ENCODE results near the gene CERS1.

The CERS1 gene

DNA sequence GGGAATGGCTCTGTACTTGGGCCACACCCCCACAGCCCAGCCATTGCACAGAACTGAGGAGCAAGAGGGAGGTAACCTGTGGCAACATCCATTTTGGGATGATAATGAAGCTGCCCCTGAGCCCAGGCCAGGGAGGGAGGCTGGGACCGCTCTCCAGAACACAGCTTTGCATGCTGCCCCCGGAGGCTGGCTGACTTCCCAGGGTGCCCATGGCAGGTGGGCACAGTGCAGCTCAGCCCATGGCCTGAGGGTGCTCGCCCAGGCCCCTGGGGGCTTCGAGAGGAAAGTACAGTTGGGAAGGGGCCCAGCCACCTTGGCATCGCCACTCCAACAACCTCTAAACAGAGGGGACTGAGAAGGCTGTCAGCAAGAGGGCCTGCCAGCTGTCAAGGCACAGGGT, 17.5 kb upstream of the CERS1 start:
- TF ChIP-seq SIN3A (IDR thresholded peaks at IDR 0.05; ENCODE audit: borderline replicate concordance, insufficient read depth, low read length) (no peak), FOXP2 (optimal IDR thresholded peaks at IDR 0.05; ENCODE audit: borderline replicate concordance, extremely low read depth, extremely low read length, insufficient read depth) (no peak), TAF1 (IDR thresholded peaks at IDR 0.05; ENCODE audit: borderline replicate concordance, insufficient read depth, low read length) (no peak), POLR2AphosphoS5 (IDR thresholded peaks at IDR 0.05; ENCODE audit: low read depth, low read length) (no peak)
- TF ChIP-seq, protein P1, sequence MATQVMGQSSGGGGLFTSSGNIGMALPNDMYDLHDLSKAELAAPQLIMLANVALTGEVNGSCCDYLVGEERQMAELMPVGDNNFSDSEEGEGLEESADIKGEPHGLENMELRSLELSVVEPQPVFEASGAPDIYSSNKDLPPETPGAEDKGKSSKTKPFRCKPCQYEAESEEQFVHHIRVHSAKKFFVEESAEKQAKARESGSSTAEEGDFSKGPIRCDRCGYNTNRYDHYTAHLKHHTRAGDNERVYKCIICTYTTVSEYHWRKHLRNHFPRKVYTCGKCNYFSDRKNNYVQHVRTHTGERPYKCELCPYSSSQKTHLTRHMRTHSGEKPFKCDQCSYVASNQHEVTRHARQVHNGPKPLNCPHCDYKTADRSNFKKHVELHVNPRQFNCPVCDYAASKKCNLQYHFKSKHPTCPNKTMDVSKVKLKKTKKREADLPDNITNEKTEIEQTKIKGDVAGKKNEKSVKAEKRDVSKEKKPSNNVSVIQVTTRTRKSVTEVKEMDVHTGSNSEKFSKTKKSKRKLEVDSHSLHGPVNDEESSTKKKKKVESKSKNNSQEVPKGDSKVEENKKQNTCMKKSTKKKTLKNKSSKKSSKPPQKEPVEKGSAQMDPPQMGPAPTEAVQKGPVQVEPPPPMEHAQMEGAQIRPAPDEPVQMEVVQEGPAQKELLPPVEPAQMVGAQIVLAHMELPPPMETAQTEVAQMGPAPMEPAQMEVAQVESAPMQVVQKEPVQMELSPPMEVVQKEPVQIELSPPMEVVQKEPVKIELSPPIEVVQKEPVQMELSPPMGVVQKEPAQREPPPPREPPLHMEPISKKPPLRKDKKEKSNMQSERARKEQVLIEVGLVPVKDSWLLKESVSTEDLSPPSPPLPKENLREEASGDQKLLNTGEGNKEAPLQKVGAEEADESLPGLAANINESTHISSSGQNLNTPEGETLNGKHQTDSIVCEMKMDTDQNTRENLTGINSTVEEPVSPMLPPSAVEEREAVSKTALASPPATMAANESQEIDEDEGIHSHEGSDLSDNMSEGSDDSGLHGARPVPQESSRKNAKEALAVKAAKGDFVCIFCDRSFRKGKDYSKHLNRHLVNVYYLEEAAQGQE (IDR thresholded peaks at IDR 0.05; ENCODE audit: insufficient read depth in 1 of 2, low read depth in 2 of 2, low read length in 2 of 2): no peak

DNA sequence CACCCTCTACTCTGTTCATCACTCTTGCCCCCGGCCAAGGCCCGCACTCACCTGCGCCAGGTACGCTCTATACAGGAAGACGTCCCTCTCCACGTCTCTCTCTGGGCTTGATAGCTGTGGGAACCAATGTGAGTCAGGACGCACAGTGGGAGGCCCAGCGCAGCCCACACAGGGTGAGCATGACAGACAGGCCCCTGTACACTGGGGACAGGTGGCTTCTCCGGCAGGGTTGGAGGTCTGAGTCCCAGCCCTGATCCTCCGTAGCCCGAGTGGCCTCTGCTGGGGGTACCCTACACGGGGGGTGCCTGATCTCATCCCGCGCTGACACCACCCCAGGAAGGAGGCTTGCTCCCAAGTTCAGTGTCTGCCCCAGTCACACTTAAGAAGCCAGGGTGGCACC, 17.0 kb upstream of the CERS1 start:
- no peak for TF ChIP-seq TAF1 (IDR thresholded peaks at IDR 0.05; ENCODE audit: borderline replicate concordance, insufficient read depth, low read length)
- no peak for TF ChIP-seq POLR2AphosphoS5 (IDR thresholded peaks at IDR 0.05; ENCODE audit: low read depth, low read length)
- TF ChIP-seq, protein P1 (IDR thresholded peaks at IDR 0.05; ENCODE audit: insufficient read depth in 1 of 2, low read depth in 2 of 2, low read length in 2 of 2): no peak
- no peak for TF ChIP-seq FOXP2 (optimal IDR thresholded peaks at IDR 0.05; ENCODE audit: borderline replicate concordance, extremely low read depth, extremely low read length, insufficient read depth)
- TF ChIP-seq SIN3A (IDR thresholded peaks at IDR 0.05; ENCODE audit: borderline replicate concordance, insufficient read depth, low read length): no peak

DNA sequence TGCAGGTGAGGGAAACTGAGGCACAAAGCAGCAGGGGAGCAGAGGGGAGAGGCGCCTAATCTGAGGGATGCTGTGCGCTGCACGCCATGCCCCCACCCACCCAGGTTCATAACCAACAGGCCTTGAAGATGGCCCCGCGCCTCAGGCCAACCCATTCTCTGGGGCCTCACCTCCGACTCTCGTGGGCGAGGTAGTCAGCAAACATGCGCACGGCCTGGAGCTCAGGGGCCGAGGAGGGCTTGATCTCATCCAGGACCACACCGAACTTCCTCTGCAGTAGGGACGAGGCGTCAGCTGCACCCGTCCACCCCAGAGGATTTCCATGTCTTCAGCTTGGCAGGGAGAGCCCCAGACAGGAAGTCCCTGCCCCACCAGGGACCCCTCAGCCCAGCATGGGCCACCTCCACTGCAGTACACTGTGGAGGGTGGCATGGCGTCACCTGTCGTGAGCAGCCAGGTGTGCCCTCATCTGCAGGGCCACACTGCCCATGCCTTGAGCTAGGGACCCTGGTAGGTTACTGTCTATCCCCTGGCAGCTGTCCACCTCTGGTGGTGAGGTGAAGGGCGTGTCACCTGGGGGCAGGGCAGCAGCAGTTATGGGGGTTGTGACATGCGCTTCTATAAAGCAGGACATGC, 15.0 kb upstream of the CERS1 start:
- TF ChIP-seq, protein P1 (IDR thresholded peaks at IDR 0.05; ENCODE audit: insufficient read depth in 1 of 2, low read depth in 2 of 2, low read length in 2 of 2): no peak
- TF ChIP-seq FOXP2 (optimal IDR thresholded peaks at IDR 0.05; ENCODE audit: borderline replicate concordance, extremely low read depth, extremely low read length, insufficient read depth) (no peak), TAF1 (IDR thresholded peaks at IDR 0.05; ENCODE audit: borderline replicate concordance, insufficient read depth, low read length) (no peak), SIN3A (IDR thresholded peaks at IDR 0.05; ENCODE audit: borderline replicate concordance, insufficient read depth, low read length) (no peak), POLR2AphosphoS5 (IDR thresholded peaks at IDR 0.05; ENCODE audit: low read depth, low read length) (no peak)

DNA sequence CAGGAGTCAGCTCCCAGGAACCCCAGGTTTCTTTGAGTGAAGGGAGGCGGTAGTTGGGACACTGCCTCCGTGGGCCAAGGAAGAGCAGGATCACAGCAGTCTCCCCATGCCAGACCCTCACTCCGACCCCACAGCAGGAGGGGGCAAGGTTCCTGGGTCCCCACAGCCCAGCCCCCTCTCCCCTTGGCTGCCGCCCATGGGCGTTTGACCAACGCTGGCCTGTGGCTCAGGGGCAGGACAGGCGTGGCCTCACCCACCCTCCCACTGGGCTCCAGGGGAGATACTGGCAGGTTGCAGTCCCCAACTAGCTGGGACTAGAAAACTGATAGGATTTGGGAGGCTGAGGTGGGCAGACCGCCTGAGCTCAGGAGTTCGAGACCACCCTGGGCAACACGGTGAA, 14.1 kb upstream of the CERS1 start:
- TF ChIP-seq SIN3A (IDR thresholded peaks at IDR 0.05; ENCODE audit: borderline replicate concordance, insufficient read depth, low read length) (no peak), TAF1 (IDR thresholded peaks at IDR 0.05; ENCODE audit: borderline replicate concordance, insufficient read depth, low read length) (no peak), POLR2AphosphoS5 (IDR thresholded peaks at IDR 0.05; ENCODE audit: low read depth, low read length) (no peak), FOXP2 (optimal IDR thresholded peaks at IDR 0.05; ENCODE audit: borderline replicate concordance, extremely low read depth, extremely low read length, insufficient read depth) (no peak)
- TF ChIP-seq, protein P1 (IDR thresholded peaks at IDR 0.05; ENCODE audit: insufficient read depth in 1 of 2, low read depth in 2 of 2, low read length in 2 of 2): no peak

All from PFSK-1 (cell line).